ENCODE results near the gene HOXA5.

The HOXA5 gene

DNA sequence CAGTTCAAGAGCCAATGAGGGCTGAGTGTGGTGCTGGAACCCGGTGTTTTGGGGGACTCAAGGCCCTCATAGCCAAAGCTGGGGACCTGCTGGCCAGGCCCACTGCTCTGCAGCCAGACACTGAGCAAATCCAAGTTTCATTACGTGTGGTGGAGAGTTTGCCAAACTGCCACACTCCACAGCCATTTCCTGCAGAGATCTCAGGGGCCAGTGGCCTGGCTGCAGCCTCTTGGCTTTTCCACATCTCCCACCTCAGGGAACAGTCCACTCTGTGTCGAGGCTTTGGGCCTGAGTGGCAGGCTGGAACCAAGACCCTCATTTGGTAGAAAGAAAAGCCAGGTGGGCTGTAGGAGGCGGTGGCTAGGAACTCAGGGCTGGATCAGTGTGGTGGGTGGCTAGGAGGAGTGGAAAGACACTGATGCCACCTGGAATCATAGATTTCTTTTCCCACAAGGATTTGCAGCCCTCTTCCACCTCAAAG lies 38.4 kb upstream of the HOXA5 start:
- H3K27ac ChIP-seq (replicated peaks) = no peak overlapping the region
- H3K27me3 ChIP-seq (ENCODE audit: insufficient read depth, poor library complexity, severe bottlenecking) = peaks cover 50% of the 10 kb centered on the region
- TF ChIP-seq GABPA (IDR thresholded peaks at IDR 0.05; ENCODE audit: low read depth) (no peak), POLR2AphosphoS5 (IDR thresholded peaks at IDR 0.05; ENCODE audit: low read depth) (no peak), SPI1 (IDR thresholded peaks at IDR 0.05; ENCODE audit: borderline replicate concordance, low read depth) (no peak)
- TF ChIP-seq, protein P1, sequence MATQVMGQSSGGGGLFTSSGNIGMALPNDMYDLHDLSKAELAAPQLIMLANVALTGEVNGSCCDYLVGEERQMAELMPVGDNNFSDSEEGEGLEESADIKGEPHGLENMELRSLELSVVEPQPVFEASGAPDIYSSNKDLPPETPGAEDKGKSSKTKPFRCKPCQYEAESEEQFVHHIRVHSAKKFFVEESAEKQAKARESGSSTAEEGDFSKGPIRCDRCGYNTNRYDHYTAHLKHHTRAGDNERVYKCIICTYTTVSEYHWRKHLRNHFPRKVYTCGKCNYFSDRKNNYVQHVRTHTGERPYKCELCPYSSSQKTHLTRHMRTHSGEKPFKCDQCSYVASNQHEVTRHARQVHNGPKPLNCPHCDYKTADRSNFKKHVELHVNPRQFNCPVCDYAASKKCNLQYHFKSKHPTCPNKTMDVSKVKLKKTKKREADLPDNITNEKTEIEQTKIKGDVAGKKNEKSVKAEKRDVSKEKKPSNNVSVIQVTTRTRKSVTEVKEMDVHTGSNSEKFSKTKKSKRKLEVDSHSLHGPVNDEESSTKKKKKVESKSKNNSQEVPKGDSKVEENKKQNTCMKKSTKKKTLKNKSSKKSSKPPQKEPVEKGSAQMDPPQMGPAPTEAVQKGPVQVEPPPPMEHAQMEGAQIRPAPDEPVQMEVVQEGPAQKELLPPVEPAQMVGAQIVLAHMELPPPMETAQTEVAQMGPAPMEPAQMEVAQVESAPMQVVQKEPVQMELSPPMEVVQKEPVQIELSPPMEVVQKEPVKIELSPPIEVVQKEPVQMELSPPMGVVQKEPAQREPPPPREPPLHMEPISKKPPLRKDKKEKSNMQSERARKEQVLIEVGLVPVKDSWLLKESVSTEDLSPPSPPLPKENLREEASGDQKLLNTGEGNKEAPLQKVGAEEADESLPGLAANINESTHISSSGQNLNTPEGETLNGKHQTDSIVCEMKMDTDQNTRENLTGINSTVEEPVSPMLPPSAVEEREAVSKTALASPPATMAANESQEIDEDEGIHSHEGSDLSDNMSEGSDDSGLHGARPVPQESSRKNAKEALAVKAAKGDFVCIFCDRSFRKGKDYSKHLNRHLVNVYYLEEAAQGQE (IDR thresholded peaks at IDR 0.05; ENCODE audit: insufficient replicate concordance, low read depth) = no peak
- TF ChIP-seq, protein P2, sequence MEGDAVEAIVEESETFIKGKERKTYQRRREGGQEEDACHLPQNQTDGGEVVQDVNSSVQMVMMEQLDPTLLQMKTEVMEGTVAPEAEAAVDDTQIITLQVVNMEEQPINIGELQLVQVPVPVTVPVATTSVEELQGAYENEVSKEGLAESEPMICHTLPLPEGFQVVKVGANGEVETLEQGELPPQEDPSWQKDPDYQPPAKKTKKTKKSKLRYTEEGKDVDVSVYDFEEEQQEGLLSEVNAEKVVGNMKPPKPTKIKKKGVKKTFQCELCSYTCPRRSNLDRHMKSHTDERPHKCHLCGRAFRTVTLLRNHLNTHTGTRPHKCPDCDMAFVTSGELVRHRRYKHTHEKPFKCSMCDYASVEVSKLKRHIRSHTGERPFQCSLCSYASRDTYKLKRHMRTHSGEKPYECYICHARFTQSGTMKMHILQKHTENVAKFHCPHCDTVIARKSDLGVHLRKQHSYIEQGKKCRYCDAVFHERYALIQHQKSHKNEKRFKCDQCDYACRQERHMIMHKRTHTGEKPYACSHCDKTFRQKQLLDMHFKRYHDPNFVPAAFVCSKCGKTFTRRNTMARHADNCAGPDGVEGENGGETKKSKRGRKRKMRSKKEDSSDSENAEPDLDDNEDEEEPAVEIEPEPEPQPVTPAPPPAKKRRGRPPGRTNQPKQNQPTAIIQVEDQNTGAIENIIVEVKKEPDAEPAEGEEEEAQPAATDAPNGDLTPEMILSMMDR (IDR thresholded peaks at IDR 0.05; ENCODE audit: insufficient read depth, low read length) = no peak
- no peak for DNase-seq (ENCODE audit: low read depth in 1 of 2, low spot score in 1 of 2)
- no peak overlapping the region for H3K4me3 ChIP-seq (replicated peaks; ENCODE audit: insufficient read depth, low read length)

DNA sequence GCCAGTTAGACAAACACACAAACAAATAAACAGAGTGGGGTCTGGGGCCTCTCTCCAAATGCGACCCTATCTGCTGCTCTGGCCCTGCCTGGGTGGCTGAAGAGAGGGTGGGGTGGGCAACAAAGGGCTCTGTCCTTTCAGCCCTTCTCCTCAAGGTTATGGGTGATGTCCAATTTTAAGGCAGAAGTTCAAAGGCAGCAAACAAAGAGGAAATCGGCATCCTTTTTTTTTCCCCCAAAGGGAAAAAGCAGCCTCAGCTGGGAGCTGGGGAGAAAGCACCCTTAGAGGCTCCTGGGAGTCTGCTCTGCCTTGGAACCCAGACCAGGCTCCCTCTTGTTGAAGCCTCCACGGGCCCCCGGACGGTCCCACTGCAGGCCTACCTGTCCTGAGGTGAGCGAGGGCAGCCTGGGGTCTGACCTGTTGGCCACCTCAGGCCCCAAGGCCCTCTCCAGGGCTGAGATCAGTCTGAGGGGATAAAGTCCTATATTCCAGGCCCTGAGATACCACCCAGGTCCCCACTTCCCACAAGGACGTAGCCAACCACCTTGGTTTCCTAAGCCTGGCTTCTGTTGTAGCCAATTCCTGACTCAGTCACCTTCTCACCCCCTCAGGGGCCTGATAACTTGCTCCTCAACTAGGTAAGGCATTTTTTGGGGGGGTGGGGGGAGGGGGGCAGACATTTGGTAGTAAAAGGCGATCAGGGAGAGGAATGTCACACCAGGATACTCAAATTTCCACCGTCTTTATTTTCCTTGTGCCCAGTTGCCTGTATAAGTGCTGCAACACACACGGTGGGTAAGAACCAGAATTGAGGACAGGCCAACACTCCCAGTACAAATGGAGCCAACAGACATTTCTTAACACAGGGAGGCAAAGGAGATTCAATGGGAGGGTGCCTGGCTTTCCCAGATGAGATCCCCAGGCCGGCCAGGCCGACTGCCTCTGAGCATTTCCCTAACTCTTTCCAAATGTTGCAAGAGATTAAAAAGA lies 37.2 kb upstream of the HOXA5 start:
- TF ChIP-seq, protein P2 (IDR thresholded peaks at IDR 0.05; ENCODE audit: insufficient read depth, low read length) = no peak
- TF ChIP-seq, protein P1 (IDR thresholded peaks at IDR 0.05; ENCODE audit: insufficient replicate concordance, low read depth) = no peak
- TF ChIP-seq POLR2AphosphoS5 (IDR thresholded peaks at IDR 0.05; ENCODE audit: low read depth) (no peak), GABPA (IDR thresholded peaks at IDR 0.05; ENCODE audit: low read depth) (no peak), SPI1 (IDR thresholded peaks at IDR 0.05; ENCODE audit: borderline replicate concordance, low read depth) (no peak)
- Histone ChIP-seq H3K27me3 (ENCODE audit: insufficient read depth, poor library complexity, severe bottlenecking) (peaks cover 42% of the 10 kb centered on the region), H3K27ac (replicated peaks) (no peak overlapping the region), H3K4me3 (replicated peaks; ENCODE audit: insufficient read depth, low read length) (no peak overlapping the region)
- no peak for DNase-seq (ENCODE audit: low read depth in 1 of 2, low spot score in 1 of 2)

DNA sequence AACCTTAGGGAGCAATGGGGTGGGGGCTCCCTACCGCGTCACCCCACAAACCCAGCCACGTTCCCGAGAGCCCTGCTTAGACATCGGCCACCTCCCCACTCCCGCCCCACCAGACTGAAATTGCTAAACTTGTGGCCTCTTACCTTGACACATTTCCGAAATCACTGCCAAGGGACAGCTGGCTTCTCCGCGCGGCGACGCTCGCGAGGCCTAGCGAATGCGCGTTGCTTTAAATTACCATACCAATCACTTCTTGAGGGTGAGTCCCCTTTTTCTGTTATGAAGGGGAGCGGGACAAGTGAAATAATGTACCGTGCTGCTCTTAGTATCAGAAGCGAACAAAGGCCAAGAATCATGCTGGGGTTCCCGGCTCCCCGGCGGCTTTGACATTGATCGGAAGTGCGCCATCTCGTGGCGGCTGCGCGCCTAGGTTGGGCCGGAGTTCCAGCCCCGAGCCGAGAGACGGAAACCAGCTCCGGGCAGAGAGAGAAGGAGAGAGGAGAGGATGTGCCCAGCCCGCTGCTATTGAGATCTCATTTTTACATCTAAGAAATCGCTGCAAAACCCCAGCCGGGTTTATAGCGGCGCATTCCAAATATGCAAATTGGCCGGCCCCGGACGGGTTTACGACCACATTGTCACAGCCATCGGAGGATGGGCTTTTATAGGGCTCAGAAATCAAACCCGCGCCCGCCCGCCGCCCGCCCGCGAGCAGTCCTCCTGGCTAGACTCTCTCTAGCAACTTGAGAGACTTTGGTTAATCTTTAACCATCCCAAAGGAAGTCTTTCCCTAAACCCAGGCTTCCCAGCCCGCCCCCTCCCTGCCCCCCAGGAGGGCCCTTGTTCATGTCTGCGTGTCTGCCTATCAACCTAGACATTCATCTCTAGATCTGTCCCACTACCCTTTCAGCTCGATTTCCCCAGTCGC lies 36.3 kb upstream of the HOXA5 start:
- Histone ChIP-seq H3K27me3 (ENCODE audit: insufficient read depth, poor library complexity, severe bottlenecking) (peaks cover 42% of the 10 kb centered on the region), H3K4me3 (replicated peaks; ENCODE audit: insufficient read depth, low read length) (no peak overlapping the region), H3K27ac (replicated peaks) (no peak overlapping the region)
- TF ChIP-seq, protein P2 (IDR thresholded peaks at IDR 0.05; ENCODE audit: insufficient read depth, low read length) = peak; percentile 68
- TF ChIP-seq SPI1 (IDR thresholded peaks at IDR 0.05; ENCODE audit: borderline replicate concordance, low read depth) = no peak
- no peak for TF ChIP-seq GABPA (IDR thresholded peaks at IDR 0.05; ENCODE audit: low read depth)
- peak in 1 of 2 experiments; percentile 53 for DNase-seq (ENCODE audit: low read depth in 1 of 2, low spot score in 1 of 2)

Data from HL-60 (cell line).